ENCODE data around the gene ANGPT4.

GRCh38 chr20:906001-906520 lies 10.1 kb downstream of the ANGPT4 start:
- TF ChIP-seq ZBTB43 (CRISPR knock-in tag; IDR thresholded peaks at IDR 0.05) (no peak), CBFB (CRISPR knock-in tag; IDR thresholded peaks at IDR 0.05; ENCODE audit: low read depth) (no peak), CTCF (IDR thresholded peaks at IDR 0.05) (no peak), GRHL2 (CRISPR knock-in tag; IDR thresholded peaks at IDR 0.05; ENCODE audit: insufficient replicate concordance, severe bottlenecking) (no peak), OVOL2 (CRISPR knock-in tag; IDR thresholded peaks at IDR 0.05; ENCODE audit: borderline replicate concordance) (no peak), ZNF138 (CRISPR knock-in tag; conservative IDR thresholded peaks at IDR 0.05) (no peak)

Data from WTC11 (cell line).